Tibial nerve (tissue), 4 donors: ENCODE results near the gene SLC37A1. TPM values are rescaled to one million over a fixed set of nuclear protein-coding genes. Genes with fewer than 3 reads are reported as not detected.

Source experiments
- DNase-seq, 2 donors: peaks; one replicate each; pipeline ENCODE4 v3.0.0-alpha.2; 2019; ENCODE audit warnings: low spot score in 2 of 2
- H3K27ac ChIP-seq, 4 donors: fragments of 200-600 bp; sonication (generic) in 3 of 4; one replicate each; pipeline ENCODE4 v1.5.1; 2017 to 2019; ENCODE audit warnings: mild to moderate bottlenecking in 1 of 4
- H3K27me3 ChIP-seq, 2 donors: fragments of 200-600 bp; sonication (generic) in 1 of 2; one replicate each; pipeline versions ENCODE4 v1.5.1 to v1.6.0; 2017 to 2019
- H3K36me3 ChIP-seq, 3 donors: fragments of 200-600 bp; sonication (generic); one replicate each; pipeline ENCODE4 v1.5.1; 2018 to 2019
- H3K4me1 ChIP-seq, 4 donors: fragments of 200-600 bp; sonication (generic) in 3 of 4; one replicate each; pipeline ENCODE4 v1.5.1; 2017 to 2019
- H3K4me3 ChIP-seq, 4 donors: fragments of 200-600 bp; sonication (generic) in 3 of 4; one replicate each; pipeline ENCODE4 v1.5.1; 2017 to 2019; ENCODE audit warnings: mild to moderate bottlenecking in 1 of 4, moderate library complexity in 1 of 4
- H3K9me3 ChIP-seq, 4 donors: fragments of 200-600 bp; sonication (generic) in 3 of 4; one replicate each; pipeline ENCODE4 v1.5.1; 2017 to 2019
- CTCF ChIP-seq, 5 experiments: fragments of 200-600 bp in 3 of 5; fragments of 450-650 bp in 2 of 5; sonication (generic) in 3 of 5; IDR thresholded peaks; one replicate each; pipeline ENCODE4 v1.5.1; 2016 to 2019; ENCODE audit warnings: antibody characterized with exemption in 5 of 5, mild to moderate bottlenecking in 3 of 5, moderate library complexity in 2 of 5
- EP300 ChIP-seq, 2 donors: sonication (generic); formaldehyde crosslinking; IDR thresholded peaks; one replicate each; pipeline ENCODE4 v1.6.1; 2017; ENCODE audit warnings: antibody characterized with exemption in 2 of 2, mild to moderate bottlenecking in 1 of 2
- POLR2A ChIP-seq, 2 donors: fragments of 450-650 bp; IDR thresholded peaks; one replicate each; pipeline ENCODE4 v1.6.1; 2017; ENCODE audit warnings: antibody characterized with exemption in 2 of 2, mild to moderate bottlenecking in 2 of 2, moderate library complexity in 2 of 2
- WGBS, 2 donors: methylation state at CpG; one replicate each; pipeline ENCODE4 v1.1.5; 2018; 5-methylcytosine and 5-hydroxymethylcytosine counted together
- total RNA-seq, 4 donors: library from RNA; depleted of rRNA; stranded (reverse); fragments of >200 nt; gene quantifications; one replicate each; pipeline ENCODE4 v1.1.0, GENCODE V29; 2016

Gene SLC37A1
- total RNA-seq, 4 donors from 2014 or later, result 4.4 to 6.7 (median 5.0) TPM

GRCh38 chr21:42544544-42544943, 30.9 kb downstream of the SLC37A1 start:
- H3K27me3 ChIP-seq, result no peaks in the 10 kb centered on the region
- no peak for TF ChIP-seq EP300 (IDR thresholded peaks at IDR 0.05)
- no peak for TF ChIP-seq CTCF (IDR thresholded peaks at IDR 0.05)
- TF ChIP-seq POLR2A (IDR thresholded peaks at IDR 0.05), result no peak
- no peaks in the 10 kb centered on the region for H3K9me3 ChIP-seq
- H3K4me1 ChIP-seq, result no peaks in the 10 kb centered on the region
- no peak overlapping the region for H3K4me3 ChIP-seq
- H3K36me3 ChIP-seq, result peaks cover 0 to 98% (median 13%) of the 10 kb centered on the region in 3 donors
- no peak overlapping the region for H3K27ac ChIP-seq
- WGBS, 2 donors, result 85 to 87% methylated on average over 8 of the region's 8 CpGs
- DNase-seq, result no peak

- 84 to 88% methylated on average over 3 to 4 of the region's 4 CpGs for WGBS, 2 donors
- H3K36me3 ChIP-seq, result peaks cover 0 to 94% (median 13%) of the 10 kb centered on the region in 3 donors
These were observed 31.7 kb downstream of the SLC37A1 start for GRCh38 chr21:42545317-42545716.

GRCh38 chr21:42545745-42546144, 32.1 kb downstream of the SLC37A1 start:
- no peaks in the 10 kb centered on the region for H3K27me3 ChIP-seq
- no peak overlapping the region for H3K4me3 ChIP-seq
- no peak for DNase-seq
- TF ChIP-seq POLR2A (IDR thresholded peaks at IDR 0.05), result no peak
- TF ChIP-seq CTCF (IDR thresholded peaks at IDR 0.05), result no peak
- no peak for TF ChIP-seq EP300 (IDR thresholded peaks at IDR 0.05)
- no peaks in the 10 kb centered on the region for H3K9me3 ChIP-seq
- H3K36me3 ChIP-seq, result peaks cover 0 to 94% (median 13%) of the 10 kb centered on the region in 3 donors
- H3K4me1 ChIP-seq, result no peaks in the 10 kb centered on the region
- no peak overlapping the region for H3K27ac ChIP-seq
- WGBS, 2 donors, result 89 to 92% methylated on average over 2 to 5 of the region's 8 CpGs

More at GRCh38 chr21:42545317-42545716, 31.7 kb downstream of the SLC37A1 start:
- no peak overlapping the region for H3K27ac ChIP-seq
- no peak for DNase-seq
- H3K27me3 ChIP-seq, result no peaks in the 10 kb centered on the region
- no peaks in the 10 kb centered on the region for H3K4me1 ChIP-seq
- H3K4me3 ChIP-seq, result no peak overlapping the region
- TF ChIP-seq CTCF (IDR thresholded peaks at IDR 0.05) (no peak), EP300 (IDR thresholded peaks at IDR 0.05) (no peak), POLR2A (IDR thresholded peaks at IDR 0.05) (no peak)
- H3K9me3 ChIP-seq, result no peaks in the 10 kb centered on the region

GRCh38 chr21:42546433-42546832, 32.8 kb downstream of the SLC37A1 start:
- no peaks in the 10 kb centered on the region for H3K27me3 ChIP-seq
- no peak for DNase-seq
- H3K4me3 ChIP-seq, result no peak overlapping the region
- WGBS, 2 donors, result 85 to 91% methylated on average over 14 of the region's 14 CpGs
- no peak overlapping the region for H3K27ac ChIP-seq
- H3K4me1 ChIP-seq, result no peaks in the 10 kb centered on the region
- no peaks in the 10 kb centered on the region for H3K9me3 ChIP-seq
- peaks cover 0 to 89% (median 13%) of the 10 kb centered on the region in 3 donors for H3K36me3 ChIP-seq
- no peak for TF ChIP-seq POLR2A (IDR thresholded peaks at IDR 0.05)
- TF ChIP-seq EP300 (IDR thresholded peaks at IDR 0.05), result no peak
- no peak for TF ChIP-seq CTCF (IDR thresholded peaks at IDR 0.05)

GRCh38 chr21:42547001-42547905, 33.6 kb downstream of the SLC37A1 start:
- no peak overlapping the region for H3K27ac ChIP-seq
- TF ChIP-seq EP300 (IDR thresholded peaks at IDR 0.05) (no peak), POLR2A (IDR thresholded peaks at IDR 0.05) (no peak), CTCF (IDR thresholded peaks at IDR 0.05) (no peak)
- no peaks in the 10 kb centered on the region for H3K27me3 ChIP-seq
- DNase-seq, result no peak
- WGBS, 2 donors, result 92% methylated on average over 26 to 27 of the region's 27 CpGs
- H3K36me3 ChIP-seq, result peaks cover 0 to 81% (median 13%) of the 10 kb centered on the region in 3 donors
- no peaks in the 10 kb centered on the region for H3K9me3 ChIP-seq
- H3K4me1 ChIP-seq, result no peaks in the 10 kb centered on the region
- no peak overlapping the region for H3K4me3 ChIP-seq
